BJ (cell line): ENCODE measurements around the gene LRIT1. TPM values are rescaled to one million over a fixed set of nuclear protein-coding genes. Genes with fewer than 3 reads are reported as not detected.

ENCODE experiments used
- CTCF ChIA-PET: fragments of 350-600 bp; formaldehyde crosslinking; extraction: SDS; loops from one replicate; lab custom pipeline; 2021; ENCODE audit warnings: antibody characterized with exemption, inconsistent platforms; lab: Yijun Ruan, JAX
- POLR2A ChIA-PET: fragments of 300-600 bp; sonication (Branson Sonifier 250); formaldehyde crosslinking; extraction: SDS; loops from one replicate; lab custom pipeline; 2021; ENCODE audit warnings: antibody characterized with exemption; lab: Charles Lee
- DNase-seq: peaks from one replicate; pipeline ENCODE4 v3.0.0-alpha.2; 2011; ENCODE audit warnings: low read depth
- H3K27me3 ChIP-seq: 2 replicates; pipeline ENCODE4 v1.6.0; 2011; ENCODE audit warnings: low read length; ENCODE audit not compliant: control insufficient read depth, insufficient read depth
- H3K36me3 ChIP-seq: 2 replicates; pipeline ENCODE4 v1.5.1; 2011; ENCODE audit warnings: low read length; ENCODE audit not compliant: control insufficient read depth, insufficient read depth
- H3K4me3 ChIP-seq: 2 replicates; pipeline ENCODE4 v1.5.1; 2011; ENCODE audit warnings: low read depth, mild to moderate bottlenecking, control low read depth, low read length
- CTCF ChIP-seq: IDR thresholded peaks from 2 replicates; pipeline ENCODE4 v1.5.1; 2011; ENCODE audit warnings: low read depth, mild to moderate bottlenecking, control low read depth, inconsistent platforms, low read length, moderate library complexity; ENCODE audit not compliant: insufficient read depth
- polyA plus RNA-seq: library from polyadenylated mRNA; depleted of rRNA; stranded (reverse); fragments of >200 nt; gene quantifications from 2 replicates; pipeline ENCODE4 v1.2.3, GENCODE V29; 2011

The LRIT1 gene
- polyA plus RNA-seq, 1 experiment: not detected

DNA sequence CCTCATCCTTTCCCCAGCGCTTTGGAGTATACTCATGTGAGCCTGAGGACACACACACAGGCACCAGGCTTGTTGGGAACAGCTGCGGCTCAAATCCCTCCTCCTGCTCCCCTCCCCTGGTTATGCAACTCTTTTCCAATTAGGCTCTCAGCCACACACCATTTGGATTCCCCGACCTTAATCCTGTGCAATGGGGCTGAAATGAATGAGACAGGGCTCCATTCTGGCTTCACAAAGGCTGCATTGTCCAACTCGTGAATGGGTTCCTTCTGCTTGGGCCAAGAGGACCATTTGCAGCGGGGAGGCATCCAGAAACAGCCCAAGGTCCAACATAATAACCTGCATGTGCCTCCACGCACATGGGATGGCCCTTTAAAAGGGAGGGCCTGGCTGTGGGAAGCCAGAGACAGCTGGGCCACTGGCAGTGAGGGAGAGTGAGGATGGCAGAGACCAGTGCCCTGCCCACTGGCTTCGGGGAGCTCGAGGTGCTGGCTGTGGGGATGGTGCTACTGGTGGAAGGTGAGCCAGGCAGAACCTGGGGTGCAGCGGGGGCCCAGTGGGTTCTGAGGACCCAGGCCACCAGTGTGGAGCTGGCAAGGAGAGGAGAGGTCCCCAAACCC lies 3.4 kb upstream of the LRIT1 start, which contains the start of gene RGR:
RGR (plus strand) TSS at position 403 of the 620 bp plus-strand sequence; CDS start at position 441, 38 bp downstream.
- ChIA-PET CTCF (interaction anchor here (1.4 kb wide), 1 partner anchor 10 kb away, joined by 5 read pairs; no protein-coding TSS in a partner anchor), POLR2A (no interaction called here)
- DNase-seq: no peak
- H3K27me3 ChIP-seq: no peaks in the 10 kb centered on the region; the same call in 1 of the 2 replicates
- no peaks in the 10 kb centered on the region for H3K36me3 ChIP-seq
- no peak within 1 kb of the TSS for H3K4me3 ChIP-seq
- TF ChIP-seq CTCF: no peak

DNA sequence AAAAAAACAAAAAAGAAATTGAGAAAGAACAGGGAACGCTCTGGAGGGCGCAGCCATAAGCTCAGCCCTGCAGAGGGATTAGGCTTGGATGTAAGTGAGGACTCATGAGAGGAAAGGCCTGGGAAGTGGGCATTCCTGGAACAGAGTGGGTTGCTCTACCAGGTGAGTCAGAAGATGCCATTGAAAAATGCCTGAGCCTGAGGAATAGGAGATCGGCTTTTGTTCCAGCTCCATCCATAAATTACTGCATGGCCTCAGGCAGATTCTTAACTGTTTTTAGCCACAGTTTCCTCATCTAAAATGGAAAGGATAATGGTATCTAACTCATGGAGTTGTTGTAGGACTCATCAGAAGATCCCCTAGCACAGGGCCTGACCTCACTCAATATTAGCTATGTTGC lies 2.4 kb upstream of the LRIT1 start:
- CTCF ChIA-PET: interaction anchor here (1.3 kb wide), 1 partner anchor 294 kb away, joined by 3 read pairs; no protein-coding TSS in a partner anchor

DNA sequence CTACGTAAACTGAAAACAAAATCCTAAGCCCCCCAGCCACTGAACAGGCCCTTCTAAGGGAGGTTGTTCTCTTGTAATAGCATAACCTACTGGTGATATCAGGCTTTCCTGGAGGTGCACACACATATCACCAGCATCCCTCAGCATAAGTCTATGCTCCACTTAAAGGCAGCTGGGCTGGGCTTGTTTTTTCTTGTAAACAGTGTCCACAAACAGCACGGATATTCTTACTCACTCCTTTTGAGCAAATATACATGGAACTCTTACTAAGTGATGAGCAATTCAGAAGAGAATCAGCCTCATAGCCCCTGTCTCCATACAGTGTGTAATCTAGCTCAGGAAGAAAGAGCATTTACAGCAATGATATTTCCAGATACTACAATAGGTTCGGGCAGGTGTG lies 2.4 kb downstream of the LRIT1 start:
- ChIA-PET POLR2A (no interaction called here), CTCF (no interaction called here)
- H3K36me3 ChIP-seq: no peaks in the 10 kb centered on the region
- H3K27me3 ChIP-seq: no peaks in the 10 kb centered on the region; the same call in 1 of the 2 replicates
- no peak overlapping the region for H3K4me3 ChIP-seq
- TF ChIP-seq CTCF: no peak
- DNase-seq: no peak

More for the DNA sequence above, 2.4 kb upstream of the LRIT1 start:
- no peaks in the 10 kb centered on the region; the same call in 1 of the 2 replicates for H3K27me3 ChIP-seq
- no peak overlapping the region for H3K4me3 ChIP-seq
- POLR2A ChIA-PET: no interaction called here
- no peak for TF ChIP-seq CTCF
- no peaks in the 10 kb centered on the region for H3K36me3 ChIP-seq
- no peak for DNase-seq

- no peak for DNase-seq
- ChIA-PET POLR2A (no interaction called here), CTCF (interaction anchor here (0.9 to 1.4 kb wide), 2 partner anchors 10 to 27 kb away, joined by 3 read pairs; no protein-coding TSS in a partner anchor)
Observed at GRCh38 chr10:84237199-84238051, 3.9 kb downstream of the LRIT1 start.

More at GRCh38 chr10:84237199-84238051, 3.9 kb downstream of the LRIT1 start:
- Histone ChIP-seq H3K27me3 (no peaks in the 10 kb centered on the region; the same call in 1 of the 2 replicates), H3K36me3 (no peaks in the 10 kb centered on the region), H3K4me3 (no peak overlapping the region)
- TF ChIP-seq CTCF: no peak
